ENCODE measurements around the gene RBM27. TPM values are rescaled to one million over a fixed set of nuclear protein-coding genes. Genes with fewer than 3 reads are reported as not detected.

The RBM27 gene
- 10 to 100 TPM; 24.7 to 42.4 (median 29.6) TPM for total RNA-seq

GRCh38 chr5:146203011-146203871, at the start of gene RBM27:
RBM27 (plus strand) TSS chr5:146203605; CDS start chr5:146203766, 161 bp downstream.
- Histone ChIP-seq H3K27me3 (no peaks in the 10 kb centered on the region), H3K36me3 (no peaks in the 10 kb centered on the region), H3K27ac (peak within 1 kb of the TSS; percentile 58 to 85 (median 81)), H3K4me1 (peaks cover under 1 to 18% of the 10 kb centered on the region in 2 donors), H3K4me3 (replicated peaks in 1 of 3) (peak within 1 kb of the TSS; percentile 77 to 94 (median 86)), H3K9me3 (no peaks in the 10 kb centered on the region)
- DNase-seq = peak; percentile 97 to 98
- 0 to 1% methylated on average over 31 to 36 of the region's 48 CpGs for WGBS, 2 donors
- intact Hi-C loops (cut with DNase I) = no loop called here
- TF ChIP-seq CTCF (IDR thresholded peaks at IDR 0.05) (no peak), POLR2A (IDR thresholded peaks at IDR 0.05) (peak in 1 of 2 donors; percentile 77)

- Histone ChIP-seq H3K4me3 (replicated peaks in 1 of 3) (no peak overlapping the region), H3K36me3 (peaks cover 58 to 70% of the 10 kb centered on the region in 2 donors), H3K27me3 (no peaks in the 10 kb centered on the region), H3K27ac (no peak overlapping the region), H3K4me1 (no peaks in the 10 kb centered on the region), H3K9me3 (no peaks in the 10 kb centered on the region)
- TF ChIP-seq CTCF (IDR thresholded peaks at IDR 0.05) (no peak), POLR2A (IDR thresholded peaks at IDR 0.05) (no peak)
- DNase-seq = no peak
- intact Hi-C loops (cut with DNase I) = no loop called here
These were observed 45.1 kb upstream of the RBM27 start for GRCh38 chr5:146158255-146158654.

GRCh38 chr5:146164382-146164781, 39.0 kb upstream of the RBM27 start:
- H3K36me3 ChIP-seq = peaks cover 46 to 60% of the 10 kb centered on the region in 2 donors
- WGBS, 2 donors = 95 to 98% methylated on average over 2 of the region's 2 CpGs
- H3K27ac ChIP-seq = no peak overlapping the region

GRCh38 chr5:146165460-146165859, 37.9 kb upstream of the RBM27 start:
- no peak for DNase-seq
- Histone ChIP-seq H3K27me3 (no peaks in the 10 kb centered on the region), H3K27ac (no peak overlapping the region), H3K36me3 (peaks cover 44 to 59% of the 10 kb centered on the region in 2 donors), H3K4me3 (replicated peaks in 1 of 3) (no peak overlapping the region), H3K4me1 (no peaks in the 10 kb centered on the region), H3K9me3 (no peaks in the 10 kb centered on the region)
- 80 to 93% methylated on average over 1 of the region's 1 CpG for WGBS, 2 donors
- no peak for TF ChIP-seq CTCF (IDR thresholded peaks at IDR 0.05)
- no peak for TF ChIP-seq POLR2A (IDR thresholded peaks at IDR 0.05)
- intact Hi-C loops (cut with DNase I) = no loop called here

More at GRCh38 chr5:146164382-146164781, 39.0 kb upstream of the RBM27 start:
- no peaks in the 10 kb centered on the region for H3K4me1 ChIP-seq
- intact Hi-C loops (cut with DNase I) = no loop called here
- no peak overlapping the region for H3K4me3 ChIP-seq (replicated peaks in 1 of 3)
- TF ChIP-seq CTCF (IDR thresholded peaks at IDR 0.05) = no peak
- TF ChIP-seq POLR2A (IDR thresholded peaks at IDR 0.05) = no peak
- no peak for DNase-seq
- H3K9me3 ChIP-seq = no peaks in the 10 kb centered on the region
- H3K27me3 ChIP-seq = no peaks in the 10 kb centered on the region

- H3K27me3 ChIP-seq = no peaks in the 10 kb centered on the region
- 79 to 89% methylated on average over 1 of the region's 1 CpG for WGBS, 2 donors
- H3K36me3 ChIP-seq = peaks cover 41 to 61% of the 10 kb centered on the region in 2 donors
- no peak overlapping the region for H3K4me3 ChIP-seq (replicated peaks in 1 of 3)
- no peaks in the 10 kb centered on the region for H3K9me3 ChIP-seq
- H3K4me1 ChIP-seq = no peaks in the 10 kb centered on the region
- no peak for DNase-seq
- TF ChIP-seq POLR2A (IDR thresholded peaks at IDR 0.05) (no peak), CTCF (IDR thresholded peaks at IDR 0.05) (no peak)
- no peak overlapping the region for H3K27ac ChIP-seq
- intact Hi-C loops (cut with DNase I) = no loop called here
These were observed 37.5 kb upstream of the RBM27 start for GRCh38 chr5:146165903-146166302.
